Activated T-helper 1 cell treated with Interleukin-2 at 50 U/mL for 16 hours (primary cell): ENCODE measurements around the gene MBTD1.
A peak's percentile ranks its signal among the peaks of the same experiment; 100 is the strongest.
"Not testable (repeated sequence)": the region's sequence is repeated elsewhere in the genome, so short reads cannot be mapped to it uniquely, and the experiment has no call there.

ENCODE experiments used
- DNase-seq: peaks from one replicate; pipeline ENCODE4 v3.0.0-alpha.2; 2020; ENCODE audit warnings: low read depth

Gene MBTD1

GRCh38 chr17:51259564-51260236 lies at the start of gene MBTD1:
Gene MBTD1 (minus strand): TSS chr17:51260049. CDS start chr17:51225161, 34,888 bp downstream.
- peak; percentile 88 for DNase-seq

- DNase-seq, result no peak
Observed at GRCh38 chr17:51305182-51305581, 45.3 kb upstream of the MBTD1 start.

GRCh38 chr17:51299859-51300258 lies 40.0 kb upstream of the MBTD1 start:
- DNase-seq, result no peak

- no peak for DNase-seq
Observed at GRCh38 chr17:51298508-51299371, 38.9 kb upstream of the MBTD1 start.

- DNase-seq, result not testable (repeated sequence)
Observed at GRCh38 chr17:51294338-51294737, 34.5 kb upstream of the MBTD1 start.

GRCh38 chr17:51289696-51290111 lies 29.9 kb upstream of the MBTD1 start:
- DNase-seq, result no peak

DNA sequence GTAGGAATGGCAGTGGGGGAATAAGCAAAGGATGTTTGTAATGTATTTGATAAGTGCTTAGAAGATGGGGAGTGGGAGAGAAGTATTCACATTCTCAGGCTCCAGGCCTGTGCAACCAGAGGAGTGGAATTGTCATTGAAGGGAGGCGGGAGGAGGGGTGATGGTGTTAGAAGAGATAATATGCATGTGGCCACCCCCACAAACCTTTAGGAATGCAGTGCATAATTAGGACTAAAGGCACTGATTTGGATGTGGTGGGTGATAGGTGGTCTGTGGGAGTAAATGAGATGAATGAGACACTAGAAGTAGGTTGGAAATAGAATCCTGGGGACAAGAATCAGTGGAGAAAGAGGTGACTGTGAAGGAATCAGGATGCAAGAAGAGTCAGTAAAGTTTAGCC lies 27.6 kb upstream of the MBTD1 start:
- DNase-seq, result no peak

DNA sequence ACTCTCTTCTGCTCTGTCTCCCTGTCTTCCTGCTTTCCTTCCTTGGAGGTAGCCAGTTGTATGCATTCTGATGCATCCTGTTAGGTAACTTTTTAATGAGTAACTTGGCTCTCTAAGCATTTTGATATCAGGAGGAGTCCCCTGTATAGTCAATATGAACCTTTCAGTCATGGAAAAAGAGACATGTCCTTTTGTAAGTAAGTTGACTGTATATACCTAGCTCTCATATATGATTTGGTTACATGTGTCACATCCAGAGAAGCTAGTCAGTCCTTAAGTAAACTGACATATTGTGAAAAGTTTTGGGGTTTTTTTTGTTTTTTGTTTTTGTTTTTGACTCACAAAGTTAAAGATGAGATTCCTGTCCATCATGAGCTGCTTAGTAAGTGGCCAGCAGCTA lies 19.3 kb upstream of the MBTD1 start:
- DNase-seq, result no peak

- no peak for DNase-seq
Observed at GRCh38 chr17:51275381-51275780, 15.5 kb upstream of the MBTD1 start.

DNA sequence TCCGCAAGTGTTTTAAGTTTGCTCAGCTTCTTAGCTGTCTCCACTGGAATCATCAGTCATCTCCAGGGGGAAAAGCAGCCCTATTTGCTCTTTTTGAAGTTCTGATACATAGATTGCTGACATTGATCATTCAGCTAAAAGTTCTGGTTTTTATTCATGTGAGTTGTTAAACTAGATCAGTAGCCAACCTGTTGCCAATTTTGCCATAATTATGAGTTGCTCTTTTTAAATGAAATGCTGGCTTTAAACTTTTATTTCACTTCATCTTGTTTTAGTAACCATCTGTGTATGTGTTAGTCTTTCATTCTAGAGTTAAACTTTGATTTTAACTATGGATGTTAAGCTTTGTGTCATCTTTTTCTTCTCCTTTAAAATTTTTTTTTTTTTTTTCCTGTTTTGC lies 13.0 kb upstream of the MBTD1 start:
- DNase-seq, result no peak

DNA sequence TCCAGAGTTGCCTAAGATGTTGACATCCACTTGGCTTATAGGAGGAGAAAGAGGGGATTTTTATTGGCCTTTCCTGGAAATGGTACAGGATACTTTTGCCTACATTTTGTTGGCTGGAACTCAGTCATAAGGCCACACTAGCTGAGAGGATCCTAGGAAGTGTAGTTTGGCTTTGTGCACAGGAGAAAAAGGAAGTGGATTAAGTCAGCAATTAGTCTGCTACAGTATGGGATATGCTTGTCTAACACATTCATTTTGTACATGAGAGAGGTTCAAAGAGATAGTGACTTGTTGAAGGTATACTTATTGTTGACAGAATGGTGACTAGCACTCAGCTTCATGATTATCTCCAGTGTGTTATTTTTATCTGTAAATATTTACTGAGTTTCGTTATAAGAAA lies 10.8 kb upstream of the MBTD1 start:
- DNase-seq, result no peak

DNA sequence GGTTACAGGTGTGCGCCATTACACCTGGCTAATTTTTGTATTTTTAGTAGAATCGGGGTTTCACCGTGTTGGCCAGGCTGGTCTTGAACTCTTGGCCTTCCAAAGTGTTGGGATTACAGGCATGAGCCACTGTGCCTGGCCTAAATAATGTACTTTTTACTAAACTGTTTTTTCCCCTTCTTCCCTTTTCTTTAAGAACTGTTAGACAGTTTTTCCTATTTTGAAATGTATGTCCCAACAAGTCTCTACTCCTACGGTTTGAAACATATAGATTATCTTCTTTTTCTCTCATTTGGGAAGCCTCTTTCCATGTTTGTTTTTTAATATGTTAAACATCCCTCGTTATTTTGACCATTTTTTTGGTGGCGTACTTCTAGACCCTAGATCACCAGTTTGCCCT lies 10.1 kb upstream of the MBTD1 start:
- no peak for DNase-seq

- not testable (repeated sequence) for DNase-seq
Observed at GRCh38 chr17:51264466-51264865, 4.6 kb upstream of the MBTD1 start.

- DNase-seq, result no peak
Observed at GRCh38 chr17:51263006-51263405, 3.2 kb upstream of the MBTD1 start.

DNA sequence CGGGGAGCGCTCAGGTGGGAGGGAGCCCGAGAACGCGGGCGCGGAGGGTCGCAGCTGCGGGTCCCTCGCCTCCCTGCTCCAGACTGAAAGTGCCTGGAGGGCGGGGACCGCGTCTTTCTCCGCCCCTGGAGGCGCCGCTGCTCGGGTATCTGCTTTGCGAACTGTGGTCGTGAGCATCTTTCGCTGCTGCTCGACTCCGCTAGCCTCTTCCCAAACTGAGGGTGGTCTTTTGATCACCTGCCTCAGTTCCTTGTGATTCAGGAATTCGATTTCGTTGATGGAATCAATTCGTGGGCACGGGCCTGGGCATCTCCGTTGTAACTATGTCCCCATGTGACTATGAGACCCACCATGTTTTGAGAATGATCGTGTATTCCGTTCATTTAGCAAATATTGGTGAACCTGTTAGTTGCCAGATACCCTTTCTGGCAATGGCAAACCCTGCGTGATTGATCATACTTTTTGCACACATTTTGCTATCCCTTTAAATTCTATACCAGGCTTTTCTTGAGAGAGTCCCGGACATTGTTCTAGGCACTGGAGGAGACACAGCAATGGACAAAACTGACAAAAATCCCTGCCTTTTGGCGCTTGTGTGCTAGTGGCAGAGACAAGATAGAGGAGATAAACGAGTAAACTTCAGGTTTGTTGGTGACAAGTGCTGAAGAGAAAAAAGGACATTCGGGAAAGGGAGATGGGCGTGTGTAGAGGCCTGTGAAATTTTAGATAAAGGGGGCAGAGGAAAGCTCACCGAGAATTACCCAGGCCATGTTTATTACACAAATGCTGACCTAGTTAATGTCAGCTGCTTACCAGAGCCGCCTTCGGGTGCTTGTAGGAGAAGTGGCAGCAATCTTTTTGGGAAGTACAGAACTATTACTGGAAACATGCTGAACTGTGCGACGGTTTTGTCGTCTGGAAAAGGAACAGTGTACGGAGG lies 1.4 kb upstream of the MBTD1 start:
- DNase-seq, result no peak

DNA sequence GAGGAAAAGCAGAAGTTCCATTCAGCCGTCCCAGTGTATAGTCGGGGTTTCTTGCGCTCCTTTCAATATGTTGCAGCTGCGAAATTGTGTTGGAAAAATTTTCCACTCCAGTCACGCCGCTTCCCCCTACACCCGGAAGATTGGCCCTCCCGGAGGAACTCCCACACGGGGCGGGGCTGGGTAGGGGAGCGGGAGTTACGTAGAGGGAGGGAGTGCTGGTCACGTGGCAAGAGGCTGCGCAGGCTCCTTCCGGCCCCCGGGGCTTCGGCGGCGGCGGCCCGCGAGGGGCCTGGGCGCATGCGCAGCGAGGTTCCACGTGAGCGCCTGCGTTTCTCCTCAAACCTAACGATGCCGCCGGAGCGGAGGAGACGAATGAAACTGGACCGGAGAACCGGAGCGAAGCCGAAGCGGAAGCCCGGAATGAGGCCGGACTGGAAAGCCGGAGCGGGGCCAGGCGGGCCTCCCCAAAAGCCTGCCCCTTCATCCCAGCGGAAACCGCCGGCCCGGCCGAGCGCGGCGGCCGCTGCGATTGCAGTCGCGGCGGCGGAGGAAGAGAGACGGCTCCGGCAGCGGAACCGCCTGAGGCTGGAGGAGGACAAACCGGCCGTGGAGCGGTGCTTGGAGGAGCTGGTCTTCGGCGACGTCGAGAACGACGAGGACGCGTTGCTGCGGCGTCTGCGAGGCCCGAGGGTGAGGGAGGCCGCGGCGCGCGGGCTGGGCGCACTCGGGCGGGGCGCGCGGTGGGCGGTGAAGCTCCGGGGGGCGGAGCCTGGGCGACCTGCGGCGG lies 581 bp upstream of the MBTD1 start, which contains the start of gene UTP18:
Gene UTP18, plus strand, starts transcription at position 310 of the 787 bp plus-strand sequence. Its CDS starts 39 bp downstream, at position 349.
- peak; percentile 95 for DNase-seq

GRCh38 chr17:51258756-51259563 lies 889 bp downstream of the MBTD1 start:
- no peak for DNase-seq

- DNase-seq, result no peak
Observed at GRCh38 chr17:51257150-51258081, 2.4 kb downstream of the MBTD1 start.

- no peak for DNase-seq
Observed at GRCh38 chr17:51256101-51256500, 3.7 kb downstream of the MBTD1 start.
